ENCODE data around the gene NTM.
A peak's percentile ranks its signal among the peaks of the same experiment; 100 is the strongest.
"Not testable (repeated sequence)": the region's sequence is repeated elsewhere in the genome, so short reads cannot be mapped to it uniquely, and the experiment has no call there.

Gene NTM

DNA sequence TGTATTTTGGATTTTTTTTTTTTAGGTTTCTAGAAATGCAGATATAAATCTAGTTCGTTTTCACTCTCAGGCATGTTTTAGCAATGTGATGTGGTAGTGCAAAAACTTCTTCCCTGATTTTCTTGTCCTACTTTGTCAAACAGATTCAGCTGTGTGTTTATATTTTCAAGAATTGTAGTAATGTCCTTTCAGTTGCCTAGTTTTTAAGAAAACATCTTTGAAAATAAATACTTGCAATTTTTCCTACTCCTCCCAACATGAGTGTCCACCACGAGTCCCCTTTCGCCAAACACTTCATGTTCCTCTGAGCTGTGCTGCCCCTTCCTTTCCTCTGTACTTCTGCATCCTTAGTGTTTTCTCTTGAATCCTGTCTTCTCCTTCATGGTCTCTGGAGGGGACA lies 686.9 kb downstream of the NTM start:
- peak; percentile 16 to 24 for DNase-seq

DNA sequence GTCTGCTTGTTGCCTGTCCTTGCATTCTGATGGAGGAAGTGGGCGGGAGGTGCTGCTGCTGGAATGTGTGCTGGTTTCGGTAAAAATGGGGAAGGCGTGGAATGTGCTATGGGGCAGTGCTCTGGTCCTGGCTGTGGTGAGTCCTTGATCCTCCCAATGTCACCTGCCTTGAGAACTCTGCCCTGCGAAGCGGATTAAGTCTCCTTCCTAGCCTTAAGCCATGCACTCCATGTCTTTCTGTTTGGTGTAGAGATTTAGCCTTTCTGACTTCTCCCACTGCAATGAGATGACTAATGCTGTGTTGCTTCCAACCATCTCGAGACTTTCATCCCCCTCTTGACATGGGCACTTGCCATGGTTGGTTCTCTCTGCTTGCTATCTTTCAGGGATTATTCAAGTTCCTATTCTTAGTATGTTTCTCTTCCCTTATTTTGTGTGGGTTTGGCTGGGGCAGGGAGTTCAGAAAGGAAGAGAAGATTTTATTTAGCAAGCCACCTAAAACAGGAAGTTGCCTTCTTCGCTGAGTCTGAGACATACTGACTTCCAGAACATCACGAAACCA lies 687.9 kb downstream of the NTM start:
- peak; percentile 91 to 95 for DNase-seq

DNA sequence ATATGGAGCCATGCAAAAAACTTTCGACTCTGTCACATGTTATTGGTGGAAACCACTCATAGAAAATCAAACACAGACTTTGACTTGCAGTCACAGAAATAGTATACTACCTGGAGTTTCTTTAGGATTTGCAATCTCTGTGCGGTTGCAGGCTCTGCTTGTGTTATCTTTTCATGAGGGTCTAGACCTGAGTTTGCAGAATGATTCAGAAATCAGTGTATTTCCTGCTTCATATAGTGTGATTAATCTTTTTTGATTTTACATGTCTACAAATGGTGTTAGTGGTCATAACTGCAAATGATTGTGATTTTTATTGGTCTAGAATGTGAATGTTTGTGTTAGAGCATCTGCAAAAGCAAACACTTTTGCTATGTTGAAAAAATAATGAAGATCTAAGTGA lies 690.2 kb downstream of the NTM start:
- no peak for DNase-seq

DNA sequence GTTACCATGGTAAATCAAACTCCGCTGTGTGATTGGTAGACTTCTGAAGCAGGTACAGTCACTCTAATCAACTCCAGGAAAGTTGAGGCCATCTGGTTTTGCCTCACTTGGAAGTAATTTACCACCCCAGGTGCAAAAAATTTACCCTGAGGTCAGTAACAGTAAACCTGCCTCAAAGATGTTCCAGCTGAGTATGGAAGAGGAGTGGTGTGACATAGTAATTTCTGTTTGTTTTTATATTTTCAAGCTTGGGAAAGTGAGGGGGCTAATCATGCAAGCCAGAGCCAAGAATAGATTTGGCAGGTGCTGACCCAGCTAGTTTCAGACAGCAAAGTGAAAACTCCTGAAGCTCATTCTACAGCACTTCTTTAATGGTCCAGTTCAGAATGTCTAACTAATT lies 691.6 kb downstream of the NTM start:
- DNase-seq: no peak

DNA sequence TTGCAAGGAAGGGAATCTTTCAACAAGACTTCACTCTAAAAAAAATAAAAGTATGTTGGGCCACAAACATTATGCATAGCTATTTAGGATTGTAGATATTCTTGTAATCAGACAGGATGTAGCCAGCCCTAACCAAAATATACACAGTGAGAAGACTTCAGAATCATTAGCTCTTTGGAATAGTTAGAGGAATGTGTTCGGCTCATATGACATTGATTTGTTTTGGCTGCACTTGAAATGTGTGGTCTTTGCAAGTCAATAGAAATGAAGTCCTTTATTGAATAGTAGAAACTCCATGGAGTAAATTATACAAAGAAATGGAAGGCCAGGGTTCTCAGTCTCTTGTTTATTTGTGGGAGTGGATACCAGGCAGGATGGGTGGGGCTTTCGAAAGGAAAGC lies 692.1 kb downstream of the NTM start:
- no peak for DNase-seq

DNA sequence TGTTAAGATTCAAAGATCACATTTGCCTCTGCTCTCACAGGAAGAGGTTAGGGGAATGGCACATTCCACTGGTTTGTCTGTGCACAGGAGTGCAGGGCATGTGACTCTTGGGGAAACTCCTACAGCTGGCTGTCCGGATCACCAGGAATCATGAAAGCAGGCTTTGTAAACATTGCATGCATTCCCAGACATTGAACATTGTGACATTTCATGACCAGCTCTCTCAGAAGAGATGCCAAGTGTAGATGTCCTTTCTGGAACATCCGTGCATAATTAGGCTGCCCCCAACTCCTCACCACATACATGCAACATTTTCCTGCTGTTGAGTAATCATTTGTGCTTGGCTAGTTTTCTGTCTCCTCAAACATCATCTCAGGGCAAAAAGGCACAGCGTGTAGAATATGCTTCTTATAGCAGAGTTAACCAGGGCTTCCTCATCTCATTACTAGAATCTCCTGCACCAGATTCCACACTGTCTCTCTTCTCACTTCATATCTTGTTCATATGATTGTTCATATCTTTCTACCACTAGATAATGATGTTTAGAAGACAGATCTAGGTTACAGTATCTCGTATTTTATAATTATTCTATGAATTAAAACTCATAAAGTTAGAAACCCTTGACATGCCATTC lies 694.7 kb downstream of the NTM start:
- DNase-seq: peak; percentile 55 to 62

DNA sequence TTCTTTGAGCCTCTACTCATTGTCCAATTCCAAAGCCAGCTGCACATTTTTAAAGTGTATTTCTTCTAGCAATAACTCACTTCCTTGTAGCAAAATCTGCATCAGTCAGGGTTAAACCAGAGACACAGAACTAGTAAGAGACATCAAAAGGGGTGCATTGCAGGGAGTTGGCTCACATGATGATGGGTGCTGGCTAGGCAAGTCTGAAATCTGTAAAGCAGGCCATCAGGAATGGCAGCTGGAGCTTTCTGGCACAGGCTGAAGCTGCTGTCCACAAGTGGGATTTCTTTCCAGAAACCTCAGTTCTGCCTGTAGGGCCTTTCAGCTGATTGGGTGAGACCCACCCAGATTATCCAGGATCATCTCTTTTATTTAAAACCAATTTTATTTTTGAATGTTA lies 698.1 kb downstream of the NTM start:
- no peak for DNase-seq

DNA sequence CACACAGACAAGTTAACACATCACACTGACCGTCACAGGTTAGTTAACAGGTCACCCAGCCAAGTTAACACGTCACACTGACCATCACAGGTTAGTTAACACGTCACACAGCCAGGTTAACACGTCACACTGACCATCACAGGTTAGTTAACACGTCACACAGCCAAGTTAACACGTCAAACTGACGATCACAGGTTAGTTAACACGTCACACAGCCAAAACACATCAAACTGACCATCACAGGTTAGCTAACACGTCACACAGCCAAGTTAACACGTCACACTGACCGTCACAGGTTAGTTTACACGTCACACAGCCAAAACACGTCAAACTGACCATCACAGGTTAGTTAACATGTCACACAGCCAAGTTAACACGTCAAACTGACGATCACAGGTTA lies 699.2 kb downstream of the NTM start:
- not testable (repeated sequence) for DNase-seq

DNA sequence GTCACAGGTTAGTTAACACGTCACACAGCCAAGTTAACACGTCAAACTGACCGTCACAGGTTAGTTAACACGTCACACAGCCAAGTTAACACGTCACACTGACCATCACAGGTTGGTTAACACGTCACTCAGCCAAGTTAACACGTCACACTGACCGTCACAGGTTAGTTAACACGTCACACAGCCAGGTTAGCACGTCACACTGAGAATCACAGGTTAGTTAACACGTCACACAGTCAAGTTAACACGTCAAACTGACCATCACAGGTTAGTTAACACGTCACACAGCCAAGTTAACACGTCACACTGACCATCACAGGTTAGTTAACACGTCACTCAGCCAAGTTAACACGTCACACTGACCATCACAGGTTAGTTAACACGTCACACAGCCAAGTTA lies 700.5 kb downstream of the NTM start:
- DNase-seq: not testable (repeated sequence)

DNA sequence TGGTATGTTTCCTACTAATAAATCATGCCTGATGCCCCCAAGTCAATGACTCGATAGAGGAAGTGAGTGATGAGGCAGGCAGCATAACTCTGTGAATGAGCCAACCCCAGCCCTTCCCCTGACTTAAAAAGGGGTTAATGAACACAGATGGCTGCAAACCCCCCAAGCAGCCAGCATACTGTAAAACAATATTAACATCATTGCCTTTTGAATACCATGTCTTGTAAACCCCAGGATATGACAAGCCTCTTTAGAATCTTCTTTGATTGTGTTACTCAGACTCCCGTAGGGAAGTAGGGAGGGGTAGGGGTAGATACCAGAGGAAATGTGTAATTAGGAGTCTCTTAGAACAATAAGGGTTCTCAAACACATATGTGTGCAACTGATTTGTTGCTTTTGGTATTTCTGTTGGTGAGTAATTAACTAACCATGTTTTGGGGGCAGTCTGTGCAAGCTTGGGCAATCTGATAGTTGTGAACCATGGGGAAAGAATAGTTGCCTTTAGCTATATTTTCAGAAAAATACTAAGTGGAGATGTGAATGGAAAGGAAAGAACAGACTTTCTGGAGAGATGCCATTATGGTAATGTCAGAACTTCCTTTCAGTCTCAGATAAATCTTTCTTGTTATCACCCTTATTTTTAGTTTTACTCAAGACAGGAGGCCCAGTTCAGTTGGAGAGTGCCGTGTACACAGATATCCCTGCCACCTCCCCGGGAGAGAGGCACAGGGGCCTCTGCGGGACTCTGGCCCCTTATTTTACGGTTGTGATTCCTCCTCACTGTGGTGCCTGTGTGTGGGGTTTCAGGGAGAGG lies 701.8 kb downstream of the NTM start:
- no peak for DNase-seq

DNA sequence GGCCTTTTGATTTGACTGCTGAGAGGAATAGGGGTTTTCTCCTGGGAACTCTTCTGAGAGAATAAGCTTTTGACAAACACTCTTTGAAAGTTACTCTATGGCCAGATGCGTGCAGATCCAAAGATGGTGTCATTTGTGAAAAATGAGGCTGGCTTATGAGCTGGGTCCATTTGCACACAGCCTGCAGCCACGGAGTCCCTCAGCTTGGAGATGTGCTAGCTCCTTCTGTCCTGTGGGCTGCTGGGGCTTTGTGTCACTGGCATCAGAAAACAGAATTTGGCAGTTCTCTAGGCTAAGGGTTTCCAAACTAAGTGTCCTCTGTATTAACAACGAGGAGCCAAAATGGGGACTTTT lies 702.4 kb downstream of the NTM start:
- DNase-seq: no peak

DNA sequence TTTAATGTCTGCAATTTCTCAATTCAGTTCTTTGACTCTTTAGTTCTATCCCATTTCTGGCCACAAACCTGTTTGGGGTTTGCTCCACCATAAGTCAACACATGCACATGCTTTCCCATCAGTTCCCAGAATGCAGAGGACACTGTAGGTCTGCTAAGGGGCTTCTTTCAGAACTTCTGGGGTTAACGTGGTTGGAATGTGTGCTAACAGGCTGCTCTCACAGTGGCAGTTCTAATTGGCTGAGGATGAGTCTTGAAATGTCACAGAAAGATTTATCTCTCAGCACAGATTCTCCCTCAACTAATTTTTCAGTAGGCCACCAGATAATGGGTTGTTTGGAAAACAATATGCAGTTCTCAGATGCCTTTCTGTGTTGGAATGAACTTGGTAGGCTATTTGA lies 703.4 kb downstream of the NTM start:
- no peak for DNase-seq

DNA sequence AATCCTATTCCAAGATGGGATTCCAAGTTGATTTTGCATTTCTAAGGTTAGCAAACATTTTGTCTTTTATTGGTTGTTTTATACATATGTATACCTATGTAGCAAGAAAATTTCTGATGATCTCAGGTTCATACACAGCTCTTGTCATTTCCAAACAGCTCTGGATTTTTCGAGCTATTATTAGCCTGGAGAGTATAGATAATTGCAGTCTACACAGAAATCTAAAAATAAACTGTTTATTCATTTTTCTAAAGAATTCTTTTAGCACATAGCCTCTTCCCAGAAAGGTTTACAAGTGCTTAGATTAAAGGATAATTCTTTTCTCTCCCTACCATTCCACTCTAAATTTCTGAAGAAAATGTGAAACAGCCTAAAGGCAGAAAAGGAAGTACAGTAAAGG lies 705.0 kb downstream of the NTM start:
- DNase-seq: no peak

DNA sequence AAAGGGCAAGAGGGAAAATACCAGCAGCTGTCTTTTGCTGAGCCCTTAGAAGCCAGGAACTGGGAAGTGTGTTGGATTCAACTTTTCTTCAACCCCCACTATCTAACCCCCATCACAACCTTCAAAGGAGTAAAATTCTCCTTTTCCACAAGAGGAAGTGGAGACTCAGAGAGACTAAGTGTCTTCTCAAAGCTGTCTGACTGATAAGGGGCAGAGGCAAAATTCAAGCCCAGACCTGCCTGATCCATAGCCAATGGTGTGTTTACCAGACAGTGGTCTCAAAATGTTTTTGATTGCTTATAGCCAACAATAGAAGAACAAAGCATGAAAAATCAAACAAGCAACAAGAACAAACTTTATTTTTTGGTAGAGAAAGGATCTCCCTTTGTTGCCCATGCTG lies 707.0 kb downstream of the NTM start:
- no peak for DNase-seq

DNA sequence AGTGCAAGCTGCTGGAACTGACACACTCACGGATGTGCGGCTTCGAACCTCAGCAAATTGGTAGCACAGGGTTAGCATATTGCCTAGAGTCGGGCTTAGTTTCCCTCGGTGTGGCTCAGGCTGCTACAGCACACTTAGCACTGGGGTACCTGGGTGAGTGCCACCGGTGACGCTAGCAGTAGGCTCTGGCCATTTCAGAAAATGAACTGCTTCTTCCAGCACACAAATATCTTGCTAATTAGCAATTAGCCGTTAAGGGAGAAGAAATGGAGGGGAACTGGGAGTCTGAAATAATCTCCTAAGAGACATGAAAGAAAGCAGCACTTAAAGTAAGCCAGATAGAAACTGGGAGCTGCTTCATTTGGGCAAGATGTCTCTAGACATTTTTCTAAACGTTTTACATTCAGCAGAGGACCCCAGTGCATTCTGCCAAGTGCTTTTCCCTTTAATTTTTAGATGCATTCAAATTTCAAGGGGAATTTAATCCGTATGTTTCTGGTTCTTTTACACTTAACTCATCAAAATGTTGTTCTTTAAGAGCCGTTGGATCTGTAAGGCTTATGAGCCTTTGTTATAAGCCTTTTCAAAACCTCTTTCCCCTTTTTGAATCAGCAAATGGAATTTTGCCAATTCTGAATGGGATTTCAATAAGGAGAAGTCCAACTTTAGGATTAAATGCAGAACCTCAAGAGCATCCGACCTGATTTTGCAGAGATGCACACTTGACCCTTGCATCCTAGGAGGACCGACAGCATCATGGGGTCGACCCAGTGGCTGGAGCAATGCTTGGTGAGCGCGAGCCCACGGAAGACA lies 708.1 kb downstream of the NTM start:
- DNase-seq: no peak

DNA sequence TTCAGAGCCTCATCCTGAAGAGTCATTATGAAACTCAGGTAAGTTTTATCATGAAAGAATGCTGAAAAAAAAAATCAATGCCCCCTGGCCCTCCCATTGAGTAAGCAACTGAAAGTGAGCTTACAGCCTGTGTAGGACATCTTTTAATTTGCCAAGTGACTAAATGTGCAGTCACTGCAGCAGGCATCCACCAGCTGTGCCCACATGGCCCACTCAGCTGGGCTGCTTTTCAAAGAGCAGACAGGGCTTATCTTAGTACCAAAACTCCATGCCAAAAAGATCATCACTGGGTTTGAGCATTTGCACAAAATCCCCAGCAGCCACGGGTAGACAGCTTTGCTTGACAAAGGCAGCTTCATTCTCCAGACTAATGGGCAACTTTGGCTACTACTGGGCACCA lies 709.7 kb downstream of the NTM start:
- no peak for DNase-seq

DNA sequence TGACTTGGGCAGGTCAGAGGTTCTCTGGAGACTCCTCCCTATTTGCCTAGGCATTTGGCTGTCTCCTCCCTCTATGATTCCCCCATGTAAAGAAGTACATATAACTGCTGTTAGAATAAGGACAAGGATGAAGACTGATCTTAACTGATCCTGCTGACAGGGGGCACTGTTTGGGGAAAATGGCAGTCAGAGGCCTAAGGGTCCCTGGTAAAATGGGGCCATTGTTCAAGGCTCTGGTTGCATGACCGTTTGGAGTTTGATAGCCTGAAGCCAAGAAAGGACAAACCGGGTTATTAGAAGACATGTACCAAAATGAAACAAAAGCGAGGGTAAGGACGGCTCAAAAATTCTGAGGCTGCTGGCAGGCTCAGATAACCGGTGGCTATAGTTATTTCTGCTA lies 712.2 kb downstream of the NTM start:
- DNase-seq: no peak

DNA sequence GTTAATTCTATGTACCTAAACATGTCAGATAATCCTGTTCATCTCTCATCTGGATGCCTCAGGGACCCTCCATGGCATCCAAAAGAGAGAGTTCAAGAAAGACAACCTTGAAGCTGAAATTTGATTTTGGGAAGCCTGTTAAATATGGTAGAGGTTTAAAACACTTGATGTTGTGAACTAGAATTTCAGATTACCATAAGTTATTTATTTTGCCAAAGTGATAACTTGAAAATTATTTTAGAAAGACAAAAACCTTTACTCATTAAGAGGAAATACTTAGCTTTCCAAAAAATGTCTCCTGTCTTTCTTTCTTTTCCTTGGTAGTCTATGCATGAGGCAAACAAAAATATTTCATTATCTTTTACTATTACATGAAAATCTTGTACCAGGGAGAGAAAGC lies 714.0 kb downstream of the NTM start:
- no peak for DNase-seq

DNA sequence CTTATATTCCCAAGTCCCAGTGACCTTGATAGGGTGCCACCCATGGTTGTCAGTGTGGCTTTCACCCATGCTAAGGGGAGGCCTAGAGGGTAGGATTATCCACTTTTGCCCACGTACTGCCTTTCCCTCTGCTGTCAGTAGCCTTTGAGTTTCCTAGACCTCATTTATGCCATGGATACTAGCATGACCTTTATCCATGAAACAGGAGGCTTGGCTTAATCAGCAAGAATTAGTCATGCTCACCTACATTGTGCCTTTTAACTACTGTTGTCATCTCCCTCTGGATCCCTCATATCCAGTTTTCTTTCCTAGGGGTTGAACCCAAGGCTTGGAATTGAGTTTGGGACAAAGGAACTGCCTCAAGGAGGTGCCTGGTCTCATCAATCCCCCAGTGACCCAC lies 716.7 kb downstream of the NTM start:
- DNase-seq: no peak

DNA sequence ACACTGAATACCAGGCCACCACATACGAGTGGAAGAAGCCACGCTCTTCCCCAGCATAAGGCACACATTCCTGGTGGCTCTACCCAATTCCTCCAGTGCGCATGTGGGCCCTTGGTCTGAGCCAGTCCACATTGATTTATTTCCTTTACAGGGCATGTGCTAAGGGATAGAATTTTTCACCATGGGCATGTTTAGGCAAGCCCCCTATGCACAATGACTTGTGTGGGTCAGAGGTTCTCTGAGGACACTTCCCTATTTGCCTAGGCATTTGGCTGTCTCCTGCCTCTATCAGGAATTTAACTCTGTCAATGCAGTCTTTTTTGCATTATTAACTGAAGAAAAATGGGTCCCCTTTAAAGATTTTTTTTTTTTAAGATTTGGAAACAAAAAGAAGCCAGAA lies 718.1 kb downstream of the NTM start:
- peak; percentile 33 to 35 for DNase-seq

DNA sequence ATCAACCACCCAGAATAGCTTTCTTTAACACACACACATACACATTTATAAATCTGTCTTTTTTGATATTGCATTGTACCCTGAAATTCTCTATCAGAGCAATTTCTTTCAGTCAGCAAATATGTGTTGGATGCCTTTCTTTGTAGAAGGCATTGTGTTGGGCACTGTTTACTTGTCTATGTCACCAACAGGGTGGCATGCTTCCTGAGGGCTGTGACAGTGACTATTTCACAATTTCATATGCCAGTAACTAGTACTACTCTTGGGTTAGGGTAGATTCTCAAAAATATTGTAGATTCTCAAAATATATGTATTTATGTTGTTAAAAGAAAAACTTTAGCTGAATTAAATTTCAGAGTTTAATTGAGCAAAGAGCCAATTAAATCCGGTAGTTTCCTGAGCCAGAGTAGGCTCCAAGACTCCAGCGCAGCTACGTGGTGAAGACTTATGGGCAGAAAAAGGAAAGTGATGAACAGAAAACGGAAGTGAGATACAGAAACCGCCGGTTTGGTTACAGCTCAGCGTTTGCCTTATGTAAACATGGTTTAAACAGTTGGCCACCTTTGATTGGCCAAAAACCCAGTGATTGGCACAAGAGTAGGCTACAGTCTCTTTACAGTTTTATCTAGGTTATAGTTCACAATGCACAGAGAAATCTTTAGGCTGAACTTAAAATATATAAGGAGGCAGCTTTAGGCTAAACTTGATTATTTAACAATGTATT lies 723.3 kb downstream of the NTM start:
- peak; percentile 65 to 73 for DNase-seq

DNA sequence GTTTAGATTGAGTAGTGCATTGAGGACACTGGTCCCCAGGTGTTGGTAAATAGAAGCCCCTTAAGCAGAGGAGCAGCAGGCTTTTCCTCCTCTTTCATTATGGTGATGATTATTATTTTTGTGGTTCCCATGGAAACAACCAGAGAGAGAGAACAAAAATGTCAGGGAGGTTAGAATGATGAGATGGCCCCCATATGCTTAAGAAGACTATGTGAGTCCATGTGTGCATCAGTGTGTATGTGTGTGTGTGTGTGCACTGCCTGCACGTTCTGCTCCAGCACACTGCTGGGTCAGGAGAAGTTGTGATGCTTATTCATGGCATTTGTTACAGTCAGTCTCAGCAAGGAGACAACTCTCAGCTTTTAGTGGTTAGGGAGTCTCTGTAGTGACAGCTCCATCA lies 724.2 kb downstream of the NTM start:
- no peak for DNase-seq
